GM13977 (cell line): Measurements from ENCODE around the gene PUM1.
"Not testable (repeated sequence)": the region's sequence is repeated elsewhere in the genome, so short reads cannot be mapped to it uniquely, and the experiment has no call there.

Experiments used
- DNase-seq: peaks from one replicate; pipeline ENCODE4 v3.0.0; 2012; ENCODE audit warnings: low spot score
- CTCF ChIP-seq: IDR thresholded peaks from 2 replicates; pipeline ENCODE4 v1.5.1; 2012; ENCODE audit warnings: mild to moderate bottlenecking, control low read depth; ENCODE audit not compliant: insufficient read depth; ENCODE audit errors: extremely low read depth, missing control alignments
- in situ Hi-C: fragments of 300-500 bp; cut with MboI; formaldehyde crosslinking; loops from one replicate; pipeline ENCODE4 v1.12.0; 2022; ENCODE audit warnings: low sequenced_read_pairs, low pct_unique_long_range_greater_than_20kb, mixed read lengths, inconsistent platforms; ENCODE audit not compliant: unreplicated experiment

The PUM1 gene

GRCh38 chr1:31054958-31055481 lies 10.5 kb downstream of the PUM1 start:
- TF ChIP-seq CTCF = no peak
- in situ Hi-C loops = no loop called here
- DNase-seq = no peak

GRCh38 chr1:31054349-31054748 lies 11.2 kb downstream of the PUM1 start:
- no peak for TF ChIP-seq CTCF
- no peak for DNase-seq
- in situ Hi-C loops = no loop called here

GRCh38 chr1:31052613-31053012 lies 12.9 kb downstream of the PUM1 start:
- in situ Hi-C loops, DNase-seq: not testable (repeated sequence)

- no peak for DNase-seq
- in situ Hi-C loops = no loop called here
- no peak for TF ChIP-seq CTCF
Measured at GRCh38 chr1:31051611-31052010, 13.9 kb downstream of the PUM1 start.

- in situ Hi-C loops = loop anchor here (25.0 kb wide), 1 partner anchor 90 kb away; no protein-coding TSS in a partner anchor
- DNase-seq = not testable (repeated sequence)
Measured at GRCh38 chr1:31047507-31047906, 18.0 kb downstream of the PUM1 start.

GRCh38 chr1:31043631-31044030 lies 21.9 kb downstream of the PUM1 start:
- no peak for DNase-seq
- in situ Hi-C loops = loop anchor here (25.0 kb wide), 1 partner anchor 94 kb away; no protein-coding TSS in a partner anchor
- no peak for TF ChIP-seq CTCF

- in situ Hi-C loops = loop anchor here (25.0 kb wide), 1 partner anchor 95 kb away; no protein-coding TSS in a partner anchor
- TF ChIP-seq CTCF = no peak
- DNase-seq = no peak
Measured at GRCh38 chr1:31042656-31043055, 22.9 kb downstream of the PUM1 start.

- TF ChIP-seq CTCF = no peak
- in situ Hi-C loops = loop anchor here (25.0 kb wide), 1 partner anchor 96 kb away; no protein-coding TSS in a partner anchor
- no peak for DNase-seq
Measured at GRCh38 chr1:31041529-31041928, 24.0 kb downstream of the PUM1 start.
